PFSK-1 (cell line): ENCODE data around the gene ADAM8.

ENCODE experiments used
- FOXP2 ChIP-seq: optimal IDR thresholded peaks from 2 replicates; pipeline ENCODE3; 2011; ENCODE audit warnings: borderline replicate concordance, control low read depth, inconsistent platforms; ENCODE audit not compliant: insufficient read depth; ENCODE audit errors: extremely low read length, extremely low read depth
- POLR2AphosphoS5 ChIP-seq: IDR thresholded peaks from 2 replicates; pipeline ENCODE4 v1.6.1; 2012; ENCODE audit warnings: low read depth, mild to moderate bottlenecking, control low read depth, low read length, moderate library complexity
- SIN3A ChIP-seq: IDR thresholded peaks from 2 replicates; pipeline ENCODE4 v1.6.1; 2012; ENCODE audit warnings: mild to moderate bottlenecking, low read length, moderate library complexity, borderline replicate concordance; ENCODE audit not compliant: insufficient read depth

DNA sequence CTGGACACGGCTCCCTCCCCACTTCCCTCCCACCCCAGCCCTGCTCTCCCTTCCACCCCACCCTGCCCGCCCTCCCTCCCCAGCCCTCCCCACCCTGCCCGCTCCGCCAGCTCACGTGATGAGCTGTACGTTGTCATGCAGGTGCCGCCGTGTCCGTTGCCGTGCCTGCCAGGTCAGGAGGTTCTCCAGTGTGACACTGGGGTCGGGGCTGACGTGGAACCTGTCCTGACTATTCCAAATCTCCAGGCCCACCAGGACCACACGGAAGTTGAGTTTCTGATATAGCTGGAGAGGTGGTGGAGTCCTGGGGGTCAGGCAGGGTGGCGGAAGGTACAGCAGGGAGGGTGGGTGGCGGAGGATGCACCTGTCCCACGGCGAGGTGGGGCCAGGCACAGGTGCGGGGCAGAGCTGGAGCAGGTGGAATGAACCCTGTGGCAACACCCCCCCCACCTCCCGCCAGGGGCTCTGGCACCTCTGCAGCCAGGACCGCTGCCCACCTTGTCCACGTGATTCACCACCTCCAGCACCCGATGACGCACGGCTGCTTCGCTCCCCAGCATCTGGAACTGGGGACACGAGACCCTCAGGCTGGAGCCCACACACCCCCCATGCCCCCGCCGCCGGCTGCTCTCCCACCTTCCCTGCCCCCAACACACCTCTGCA lies 4.2 kb downstream of the ADAM8 start:
- TF ChIP-seq POLR2AphosphoS5 (no peak), FOXP2 (no peak), SIN3A (no peak)
